ENCODE measurements around the gene KRTAP4-9. TPM values are rescaled to one million over a fixed set of nuclear protein-coding genes. Genes with fewer than 3 reads are reported as not detected.

Gene KRTAP4-9
- total and polyA plus RNA-seq, 9 of the 15 experiments (the other 6 are each of a cell fraction or from before 2014, with no cell fraction given), result not detected

DNA sequence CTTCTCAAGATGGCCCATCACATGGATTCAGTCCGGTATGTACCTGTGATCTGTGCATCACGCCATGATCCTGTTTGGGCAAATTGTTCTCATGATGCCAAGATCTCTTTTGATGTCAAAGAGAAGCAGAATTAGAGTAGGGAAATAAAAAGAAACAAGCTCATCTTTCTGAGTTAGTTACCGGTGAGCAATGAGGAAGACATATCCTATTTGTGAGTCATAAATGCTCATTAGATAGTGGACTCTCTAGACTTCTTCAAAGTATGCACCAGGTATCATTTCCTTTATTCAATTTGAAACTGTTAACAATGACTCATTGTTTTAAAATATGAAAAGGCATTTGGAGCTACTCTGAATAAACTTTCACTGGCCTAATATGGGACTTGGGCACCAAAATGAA lies 26.8 kb downstream of the KRTAP4-9 start (continued):
- TF ChIP-seq NKRF (IDR thresholded peaks at IDR 0.05; ENCODE audit: borderline replicate concordance), result no peak

- no peak overlapping the region for H3K4me3 ChIP-seq
- no peak overlapping the region for H2AFZ ChIP-seq (ENCODE audit: low read depth, low read length)
- in situ Hi-C loops (cut with MboI), result no loop called here
- ChIA-PET CTCF (ENCODE audit: low intra/inter-chr PET ratio) (no interaction called here), POLR2A (interaction anchor here (0.7 kb wide), 1 partner anchor 118 kb away, joined by 3 read pairs; no protein-coding TSS in a partner anchor)
- no peak for ATAC-seq
- no peak overlapping the region for H3K27ac ChIP-seq (ENCODE audit: extremely low read depth, low read depth, low read length)
- no peaks in the 10 kb centered on the region for H3K9me3 ChIP-seq (replicated peaks; ENCODE audit: control insufficient read depth, insufficient read depth, low read depth, low read length)
- 0% methylated on average over 2 of the region's 2 CpGs for WGBS (ENCODE audit: insufficient coverage, low coverage, missing lambda C conversion rate)
- no peaks in the 10 kb centered on the region for H3K9me1 ChIP-seq (ENCODE audit: control insufficient read depth, insufficient read depth, low read length)
- no TSS peak for BruUV-seq (replicated peaks)
- FAIRE-seq, result no peak
- no peaks in the 10 kb centered on the region for H3K27me3 ChIP-seq (ENCODE audit: control insufficient read depth in 2 of 2, insufficient read depth in 2 of 2, low read length in 2 of 2)
- no peaks in the 10 kb centered on the region for H3K79me2 ChIP-seq (ENCODE audit: control insufficient read depth, insufficient read depth, low read length)
- H3K9ac ChIP-seq (ENCODE audit: insufficient read depth in 1 of 2, low read depth in 2 of 2, low read length in 2 of 2), result no peak overlapping the region
- H4K20me1 ChIP-seq (replicated peaks; ENCODE audit: control insufficient read depth, insufficient read depth, low read length), result no peaks in the 10 kb centered on the region
- H3K36me3 ChIP-seq (ENCODE audit: control insufficient read depth, insufficient read depth, low read length), result no peaks in the 10 kb centered on the region
- H3K4me1 ChIP-seq (replicated peaks in 1 of 2; ENCODE audit: control insufficient read depth in 2 of 2, insufficient read depth in 2 of 2, low read length in 2 of 2), result no peaks in the 10 kb centered on the region
- DNase-seq (ENCODE audit: extremely low read depth in 1 of 4, low spot score in 3 of 4), result no peak
- no peak overlapping the region for H3K4me2 ChIP-seq (ENCODE audit: insufficient read depth, low read length)
- intact Hi-C loops (cut with micrococcal nuclease), result no loop called here
- TF ChIP-seq RNF2 (IDR thresholded peaks at IDR 0.05) (no peak), CEBPZ (IDR thresholded peaks at IDR 0.05; ENCODE audit: borderline replicate concordance, low read depth, low read length) (no peak), SMC3 (conservative IDR thresholded peaks at IDR 0.05; ENCODE audit: insufficient read depth, low read depth, low read length) (no peak), TRIM28 (IDR thresholded peaks at IDR 0.05) (no peak), ZBTB43 (CRISPR knock-in tag; IDR thresholded peaks at IDR 0.05) (no peak), ZFX (CRISPR knock-in tag; IDR thresholded peaks at IDR 0.05) (no peak), SMARCE1 (IDR thresholded peaks at IDR 0.05) (no peak), PRMT5 (CRISPR knock-in tag; IDR thresholded peaks at IDR 0.05) (no peak)
- TF ChIP-seq, protein P1, sequence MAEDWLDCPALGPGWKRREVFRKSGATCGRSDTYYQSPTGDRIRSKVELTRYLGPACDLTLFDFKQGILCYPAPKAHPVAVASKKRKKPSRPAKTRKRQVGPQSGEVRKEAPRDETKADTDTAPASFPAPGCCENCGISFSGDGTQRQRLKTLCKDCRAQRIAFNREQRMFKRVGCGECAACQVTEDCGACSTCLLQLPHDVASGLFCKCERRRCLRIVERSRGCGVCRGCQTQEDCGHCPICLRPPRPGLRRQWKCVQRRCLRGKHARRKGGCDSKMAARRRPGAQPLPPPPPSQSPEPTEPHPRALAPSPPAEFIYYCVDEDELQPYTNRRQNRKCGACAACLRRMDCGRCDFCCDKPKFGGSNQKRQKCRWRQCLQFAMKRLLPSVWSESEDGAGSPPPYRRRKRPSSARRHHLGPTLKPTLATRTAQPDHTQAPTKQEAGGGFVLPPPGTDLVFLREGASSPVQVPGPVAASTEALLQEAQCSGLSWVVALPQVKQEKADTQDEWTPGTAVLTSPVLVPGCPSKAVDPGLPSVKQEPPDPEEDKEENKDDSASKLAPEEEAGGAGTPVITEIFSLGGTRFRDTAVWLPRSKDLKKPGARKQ (CRISPR knock-in tag; IDR thresholded peaks at IDR 0.05), result no peak
Observed at GRCh38 chr17:41133880-41134735, 28.9 kb downstream of the KRTAP4-9 start.
